Hematopoietic multipotent progenitor cell treated with erythropoietin and hydrocortisone succinate and interleukin-3 and kit ligand, for 8 days (in vitro differentiated cells): ENCODE measurements around the gene GPM6B.

Experiments used
- DNase-seq: peaks from one replicate; pipeline ENCODE4 v3.0.0-alpha.2; 2015

Gene GPM6B

GRCh38 chrX:13824746-13825145 is 7.9 kb upstream of the GPM6B start:
- no peak for DNase-seq

GRCh38 chrX:13821738-13822137 is 4.8 kb upstream of the GPM6B start:
- DNase-seq = no peak

GRCh38 chrX:13816176-13816575 is 717 bp downstream of the GPM6B start:
- no peak for DNase-seq

GRCh38 chrX:13815664-13816063 is 1.2 kb downstream of the GPM6B start:
- no peak for DNase-seq

- DNase-seq = no peak
These were observed 8.0 kb downstream of the GPM6B start for GRCh38 chrX:13808865-13809264.

- no peak for DNase-seq
These were observed 8.6 kb downstream of the GPM6B start for GRCh38 chrX:13808293-13808692.

- DNase-seq = no peak
These were observed 11.7 kb downstream of the GPM6B start for GRCh38 chrX:13805241-13805640.

GRCh38 chrX:13803116-13803515 is 13.8 kb downstream of the GPM6B start:
- no peak for DNase-seq

- no peak for DNase-seq
These were observed 18.7 kb downstream of the GPM6B start for GRCh38 chrX:13798184-13798583.

- no peak for DNase-seq
These were observed 19.4 kb downstream of the GPM6B start for GRCh38 chrX:13797512-13797911.

GRCh38 chrX:13794417-13794816 is 22.5 kb downstream of the GPM6B start:
- DNase-seq = no peak

GRCh38 chrX:13793897-13794296 is 23.0 kb downstream of the GPM6B start:
- no peak for DNase-seq

- DNase-seq = no peak
These were observed 25.3 kb downstream of the GPM6B start for GRCh38 chrX:13791559-13791958.

GRCh38 chrX:13791145-13791544 is 25.7 kb downstream of the GPM6B start:
- no peak for DNase-seq

GRCh38 chrX:13790206-13791131 is 26.4 kb downstream of the GPM6B start:
- no peak for DNase-seq

- no peak for DNase-seq
These were observed 30.8 kb downstream of the GPM6B start for GRCh38 chrX:13786048-13786447.

- no peak for DNase-seq
These were observed 35.9 kb downstream of the GPM6B start for GRCh38 chrX:13780868-13781427.

- no peak for DNase-seq
These were observed 38.0 kb downstream of the GPM6B start for GRCh38 chrX:13778916-13779315.

- no peak for DNase-seq
These were observed 40.5 kb downstream of the GPM6B start for GRCh38 chrX:13776387-13776786.

- DNase-seq = no peak
These were observed 41.1 kb downstream of the GPM6B start for GRCh38 chrX:13775837-13776236.

- no peak for DNase-seq
These were observed 42.2 kb downstream of the GPM6B start for GRCh38 chrX:13774696-13775095.

- no peak for DNase-seq
These were observed 46.8 kb downstream of the GPM6B start for GRCh38 chrX:13770013-13770535.

- no peak for DNase-seq
These were observed 48.0 kb downstream of the GPM6B start for GRCh38 chrX:13768939-13769338.

- DNase-seq = no peak
These were observed 52.1 kb downstream of the GPM6B start for GRCh38 chrX:13764765-13765164.
